KOPT-K1 (cell line): ENCODE measurements around the gene BHLHA15.

Source experiments
- H3K27ac ChIP-seq: fragments of 200-600 bp; sonication (generic); 2 replicates; pipeline ENCODE4 v1.5.1; 2016; ENCODE audit warnings: antibody characterized with exemption, mild to moderate bottlenecking, low read depth, low read length; ENCODE audit not compliant: poor library complexity, severe bottlenecking
- H3K36me3 ChIP-seq: fragments of 200-600 bp; sonication (generic); 2 replicates; pipeline ENCODE4 v1.5.1; 2017; ENCODE audit warnings: antibody characterized with exemption, mild to moderate bottlenecking, low read length, moderate library complexity; ENCODE audit not compliant: insufficient read depth
- H3K9me3 ChIP-seq: fragments of 200-600 bp; sonication (generic); 2 replicates; pipeline ENCODE4 v1.5.1; 2017; ENCODE audit warnings: antibody characterized with exemption, low read length, mild to moderate bottlenecking; ENCODE audit not compliant: insufficient read depth, poor library complexity, severe bottlenecking

BHLHA15 gene

GRCh38 chr7:98223898-98224700 lies 12.9 kb downstream of the BHLHA15 start:
- Histone ChIP-seq H3K27ac (no peak overlapping the region), H3K36me3 (peaks cover 7% of the 10 kb centered on the region; the same call in 1 of the 2 replicates), H3K9me3 (no peaks in the 10 kb centered on the region)

GRCh38 chr7:98224701-98225181 lies 13.5 kb downstream of the BHLHA15 start:
- Histone ChIP-seq H3K27ac (no peak overlapping the region), H3K36me3 (peaks cover 7% of the 10 kb centered on the region; the same call in 1 of the 2 replicates), H3K9me3 (no peaks in the 10 kb centered on the region)

- Histone ChIP-seq H3K36me3 (peaks cover 7% of the 10 kb centered on the region; the same call in 1 of the 2 replicates), H3K9me3 (no peaks in the 10 kb centered on the region), H3K27ac (no peak overlapping the region)
Observed at GRCh38 chr7:98225913-98226614, 14.8 kb downstream of the BHLHA15 start.

- Histone ChIP-seq H3K27ac (no peak overlapping the region), H3K9me3 (no peaks in the 10 kb centered on the region), H3K36me3 (no peaks in the 10 kb centered on the region; the same call in 1 of the 2 replicates)
Observed at GRCh38 chr7:98227939-98228338, 16.7 kb downstream of the BHLHA15 start.

GRCh38 chr7:98228801-98229200 lies 17.6 kb downstream of the BHLHA15 start:
- Histone ChIP-seq H3K9me3 (no peaks in the 10 kb centered on the region), H3K36me3 (peaks cover 3% of the 10 kb centered on the region; the same call in 1 of the 2 replicates)

GRCh38 chr7:98229441-98229840 lies 18.2 kb downstream of the BHLHA15 start:
- no peak overlapping the region for H3K27ac ChIP-seq
- no peaks in the 10 kb centered on the region for H3K9me3 ChIP-seq
- H3K36me3 ChIP-seq: peaks cover 3% of the 10 kb centered on the region; the same call in 1 of the 2 replicates

More at GRCh38 chr7:98228801-98229200, 17.6 kb downstream of the BHLHA15 start:
- H3K27ac ChIP-seq: no peak overlapping the region

GRCh38 chr7:98229991-98230745 lies 18.9 kb downstream of the BHLHA15 start:
- Histone ChIP-seq H3K27ac (no peak overlapping the region), H3K9me3 (no peaks in the 10 kb centered on the region), H3K36me3 (peaks cover 3% of the 10 kb centered on the region; the same call in 1 of the 2 replicates)

- Histone ChIP-seq H3K27ac (no peak overlapping the region), H3K9me3 (no peaks in the 10 kb centered on the region), H3K36me3 (peaks cover 3% of the 10 kb centered on the region; the same call in 1 of the 2 replicates)
Observed at GRCh38 chr7:98230746-98231471, 19.7 kb downstream of the BHLHA15 start.

- no peak overlapping the region for H3K27ac ChIP-seq
- no peaks in the 10 kb centered on the region for H3K9me3 ChIP-seq
- peaks cover 7% of the 10 kb centered on the region; the same call in 1 of the 2 replicates for H3K36me3 ChIP-seq
Observed at GRCh38 chr7:98231493-98232262, 20.4 kb downstream of the BHLHA15 start.

GRCh38 chr7:98232263-98232585 lies 21.0 kb downstream of the BHLHA15 start:
- Histone ChIP-seq H3K9me3 (no peaks in the 10 kb centered on the region), H3K36me3 (peaks cover 12% of the 10 kb centered on the region; the same call in 1 of the 2 replicates), H3K27ac (no peak overlapping the region)

- H3K27ac ChIP-seq: no peak overlapping the region
- H3K9me3 ChIP-seq: no peaks in the 10 kb centered on the region
- peaks cover 12% of the 10 kb centered on the region; the same call in 1 of the 2 replicates for H3K36me3 ChIP-seq
Observed at GRCh38 chr7:98232799-98233198, 21.6 kb downstream of the BHLHA15 start.

- Histone ChIP-seq H3K27ac (no peak overlapping the region), H3K36me3 (peaks cover 18% of the 10 kb centered on the region; the same call in 1 of the 2 replicates), H3K9me3 (no peaks in the 10 kb centered on the region)
Observed at GRCh38 chr7:98233219-98234070, 22.2 kb downstream of the BHLHA15 start.
